Fibroblast of gingiva (primary cell): ENCODE measurements around the gene REL.

Source experiments
- DNase-seq: peaks from one replicate; pipeline ENCODE4 v3.0.0-alpha.2; 2011; ENCODE audit warnings: low read depth

The REL gene

GRCh38 chr2:60964651-60965498 is 83.5 kb downstream of the REL start:
- no peak for DNase-seq

GRCh38 chr2:60965499-60965785 is 84.1 kb downstream of the REL start:
- no peak for DNase-seq

GRCh38 chr2:60966507-60967405 is 85.4 kb downstream of the REL start:
- no peak for DNase-seq

GRCh38 chr2:60972889-60973656 is 91.7 kb downstream of the REL start:
- DNase-seq, result no peak

GRCh38 chr2:60973705-60974104 is 92.3 kb downstream of the REL start:
- no peak for DNase-seq

GRCh38 chr2:60974652-60975051 is 93.3 kb downstream of the REL start:
- no peak for DNase-seq
